Astrocyte (in vitro differentiated cells and primary cell): ENCODE results near the gene OLA1. TPM values are rescaled to one million over a fixed set of nuclear protein-coding genes. Genes with fewer than 3 reads are reported as not detected.

Experiments
- DNase-seq: peaks from one replicate; pipeline ENCODE4 v3.0.0-alpha.2; 2010; ENCODE audit warnings: low read depth
- FAIRE-seq: peaks from 2 replicates; lab custom pipeline; 2011; peaks lifted over from hg19 to GRCh38; lab: Jason Lieb, UNC
- H2AFZ ChIP-seq: 2 replicates; pipeline ENCODE4 v1.6.0; 2012; ENCODE audit warnings: low read depth, low read length, inconsistent platforms
- H3K27ac ChIP-seq: 2 replicates; pipeline ENCODE4 v1.5.1; 2011; ENCODE audit warnings: low read depth, low read length, inconsistent platforms
- H3K27me3 ChIP-seq: 2 replicates; pipeline ENCODE4 v1.6.0; 2011; ENCODE audit warnings: low read length, inconsistent platforms; ENCODE audit not compliant: insufficient read depth
- H3K36me3 ChIP-seq: 2 replicates; pipeline ENCODE4 v1.5.1; 2011; ENCODE audit warnings: low read length, inconsistent platforms; ENCODE audit not compliant: insufficient read depth
- H3K4me1 ChIP-seq: 2 replicates; pipeline ENCODE4 v1.5.1; 2011; ENCODE audit warnings: low read length, inconsistent platforms; ENCODE audit not compliant: insufficient read depth
- H3K4me2 ChIP-seq: 2 replicates; pipeline ENCODE4 v1.6.0; 2012; ENCODE audit warnings: low read length, inconsistent platforms
- H3K4me3 ChIP-seq: 2 replicates; pipeline ENCODE4 v1.5.1; 2011; ENCODE audit warnings: low read depth, mild to moderate bottlenecking, low read length, inconsistent platforms; ENCODE audit not compliant: insufficient read depth
- H3K79me2 ChIP-seq: 2 replicates; pipeline ENCODE4 v1.6.0; 2012; ENCODE audit warnings: mild to moderate bottlenecking, low read length, inconsistent platforms; ENCODE audit not compliant: insufficient read depth
- H3K9ac ChIP-seq: 2 replicates; pipeline ENCODE4 v1.6.0; 2012; ENCODE audit warnings: mild to moderate bottlenecking, low read length, inconsistent platforms
- H3K9me3 ChIP-seq: 2 replicates; pipeline ENCODE4 v1.5.1; 2012; ENCODE audit warnings: low read depth, mild to moderate bottlenecking, low read length, inconsistent platforms; ENCODE audit not compliant: insufficient read depth
- H4K20me1 ChIP-seq: 2 replicates; pipeline ENCODE4 v1.6.0; 2012; ENCODE audit warnings: low read length, inconsistent platforms; ENCODE audit not compliant: insufficient read depth
- H3K27ac Mint-ChIP-seq: one replicate; pipeline ENCODE4 v1.8.0; 2021; ENCODE audit warnings: mild to moderate bottlenecking, mixed read lengths; ENCODE audit not compliant: unreplicated experiment
- H3K27me3 Mint-ChIP-seq: one replicate; pipeline ENCODE4 v1.8.0; 2021; ENCODE audit warnings: low read depth, mixed read lengths; ENCODE audit not compliant: unreplicated experiment
- H3K36me3 Mint-ChIP-seq: one replicate; pipeline ENCODE4 v1.8.0; 2021; ENCODE audit warnings: low read depth, mixed read lengths; ENCODE audit not compliant: unreplicated experiment
- H3K4me1 Mint-ChIP-seq: one replicate; pipeline ENCODE4 v1.8.0; 2021; ENCODE audit warnings: low read depth, mixed read lengths; ENCODE audit not compliant: unreplicated experiment
- H3K4me3 Mint-ChIP-seq: one replicate; pipeline ENCODE4 v1.8.0; 2021; ENCODE audit warnings: mild to moderate bottlenecking, moderate library complexity, mixed read lengths; ENCODE audit not compliant: unreplicated experiment
- H3K9me3 Mint-ChIP-seq: one replicate; pipeline ENCODE4 v1.8.0; 2021; ENCODE audit warnings: mild to moderate bottlenecking, mixed read lengths; ENCODE audit not compliant: unreplicated experiment
- CTCF ChIP-seq: IDR thresholded peaks from 2 replicates; pipeline ENCODE4 v1.5.1; 2011; ENCODE audit warnings: low read depth, mild to moderate bottlenecking, inconsistent platforms, low read length, moderate library complexity; ENCODE audit not compliant: insufficient read depth
- EZH2 ChIP-seq: IDR thresholded peaks from 2 replicates; pipeline ENCODE4 v1.6.1; 2012; ENCODE audit warnings: mild to moderate bottlenecking, low read length, inconsistent platforms; ENCODE audit not compliant: insufficient read depth
- total RNA-seq: library from RNA; stranded (reverse); gene quantifications from 2 replicates; pipeline ENCODE4 v1.2.1, GENCODE V29; 2021

OLA1 gene
- total RNA-seq, 1 donor from 2014 or later: 104 TPM

GRCh38 chr2:174076975-174077374 is 171.4 kb downstream of the OLA1 start:
- peaks cover 4% of the 10 kb centered on the region for H3K36me3 Mint-ChIP-seq
- H3K4me1 Mint-ChIP-seq: no peaks in the 10 kb centered on the region
- H3K4me2 ChIP-seq: no peak overlapping the region
- no peaks in the 10 kb centered on the region for H3K9me3 ChIP-seq
- H3K36me3 ChIP-seq: peaks cover 4% of the 10 kb centered on the region
- no peak overlapping the region for H3K27ac Mint-ChIP-seq
- no peak overlapping the region for H2AFZ ChIP-seq
- no peaks in the 10 kb centered on the region for H3K9me3 Mint-ChIP-seq
- no peak overlapping the region for H3K4me3 Mint-ChIP-seq
- no peak for FAIRE-seq
- H4K20me1 ChIP-seq: no peaks in the 10 kb centered on the region
- TF ChIP-seq EZH2 (no peak), CTCF (no peak)
- no peak for DNase-seq
- H3K4me3 ChIP-seq: no peak overlapping the region
- H3K4me1 ChIP-seq: no peaks in the 10 kb centered on the region
- no peaks in the 10 kb centered on the region for H3K27me3 Mint-ChIP-seq
- no peak overlapping the region for H3K9ac ChIP-seq
- H3K79me2 ChIP-seq: no peaks in the 10 kb centered on the region
- no peaks in the 10 kb centered on the region for H3K27me3 ChIP-seq
- no peak overlapping the region for H3K27ac ChIP-seq

GRCh38 chr2:174076040-174076439 is 172.3 kb downstream of the OLA1 start:
- H3K36me3 ChIP-seq: peaks cover 2% of the 10 kb centered on the region
- no peaks in the 10 kb centered on the region for H3K9me3 ChIP-seq
- no peak overlapping the region for H2AFZ ChIP-seq
- H3K4me2 ChIP-seq: no peak overlapping the region
- no peak for TF ChIP-seq CTCF
- TF ChIP-seq EZH2: no peak
- peaks cover 5% of the 10 kb centered on the region for H3K36me3 Mint-ChIP-seq
- no peak overlapping the region for H3K4me3 ChIP-seq
- no peaks in the 10 kb centered on the region for H3K4me1 Mint-ChIP-seq
- FAIRE-seq (no peak), DNase-seq (no peak)
- H3K27me3 ChIP-seq: no peaks in the 10 kb centered on the region
- no peaks in the 10 kb centered on the region for H3K4me1 ChIP-seq
- H3K9ac ChIP-seq: no peak overlapping the region
- no peak overlapping the region for H3K27ac Mint-ChIP-seq
- H3K79me2 ChIP-seq: no peaks in the 10 kb centered on the region
- no peaks in the 10 kb centered on the region for H4K20me1 ChIP-seq
- H3K9me3 Mint-ChIP-seq: no peaks in the 10 kb centered on the region
- H3K27me3 Mint-ChIP-seq: no peaks in the 10 kb centered on the region
- H3K27ac ChIP-seq: no peak overlapping the region
- H3K4me3 Mint-ChIP-seq: no peak overlapping the region

- Mint-ChIP-seq H3K27ac (no peak overlapping the region), H3K36me3 (peaks cover 5% of the 10 kb centered on the region), H3K27me3 (no peaks in the 10 kb centered on the region), H3K4me3 (no peak overlapping the region), H3K9me3 (no peaks in the 10 kb centered on the region), H3K4me1 (no peaks in the 10 kb centered on the region)
- no peak overlapping the region for H2AFZ ChIP-seq
- H3K27ac ChIP-seq: no peak overlapping the region
- H3K27me3 ChIP-seq: no peaks in the 10 kb centered on the region
- H4K20me1 ChIP-seq: no peaks in the 10 kb centered on the region
- FAIRE-seq (no peak), DNase-seq (no peak)
- no peak overlapping the region for H3K4me3 ChIP-seq
- no peak overlapping the region for H3K4me2 ChIP-seq
- no peaks in the 10 kb centered on the region for H3K9me3 ChIP-seq
- no peak for TF ChIP-seq CTCF
- no peak for TF ChIP-seq EZH2
- no peaks in the 10 kb centered on the region for H3K4me1 ChIP-seq
- H3K79me2 ChIP-seq: no peaks in the 10 kb centered on the region
- peaks cover 2% of the 10 kb centered on the region for H3K36me3 ChIP-seq
- H3K9ac ChIP-seq: no peak overlapping the region
Observed at GRCh38 chr2:174074831-174075230, 173.5 kb downstream of the OLA1 start.
